GM23248 (cell line): ENCODE data around the gene UFSP2. TPM values are rescaled to one million over a fixed set of nuclear protein-coding genes. Genes with fewer than 3 reads are reported as not detected.

Source experiments
- DNase-seq: peaks from one replicate; pipeline ENCODE4 v3.0.0-alpha.2; 2015
- H2AFZ ChIP-seq: fragments of 200-600 bp; sonication (generic); 2 replicates; pipeline ENCODE4 v1.6.1; 2016; ENCODE audit warnings: antibody characterized with exemption
- H3F3A ChIP-seq: fragments of 200-600 bp; sonication (generic); 2 replicates; pipeline ENCODE4 v1.6.1; 2016; ENCODE audit warnings: mild to moderate bottlenecking, antibody characterized with exemption, mixed run types; ENCODE audit not compliant: insufficient read depth
- H3K27ac ChIP-seq: fragments of 200-600 bp; sonication (generic); 2 replicates; pipeline ENCODE4 v1.5.1; 2016; ENCODE audit warnings: mild to moderate bottlenecking
- H3K27me3 ChIP-seq: fragments of 200-600 bp; sonication (generic); replicated peaks from 2 replicates; pipeline ENCODE4 v1.6.1; 2016; ENCODE audit warnings: mild to moderate bottlenecking; ENCODE audit not compliant: insufficient read depth
- H3K36me3 ChIP-seq: fragments of 200-600 bp; sonication (generic); 2 replicates; pipeline ENCODE4 v1.6.1; 2016; ENCODE audit warnings: low read depth, mild to moderate bottlenecking
- H3K4me1 ChIP-seq: fragments of 200-600 bp; sonication (generic); 2 replicates; pipeline ENCODE4 v1.6.1; 2016; ENCODE audit warnings: mild to moderate bottlenecking; ENCODE audit not compliant: insufficient read depth
- H3K4me2 ChIP-seq: fragments of 200-600 bp; sonication (generic); one replicate; pipeline ENCODE4 v1.6.1; 2016; ENCODE audit warnings: mild to moderate bottlenecking; ENCODE audit not compliant: unreplicated experiment
- H3K4me3 ChIP-seq: fragments of 200-600 bp; sonication (generic); 2 replicates; pipeline ENCODE4 v1.5.1; 2016; ENCODE audit warnings: mild to moderate bottlenecking
- H3K79me2 ChIP-seq: fragments of 200-600 bp; sonication (generic); 2 replicates; pipeline ENCODE4 v1.6.1; 2016; ENCODE audit warnings: mild to moderate bottlenecking; ENCODE audit not compliant: insufficient read depth
- H3K9ac ChIP-seq: fragments of 200-600 bp; sonication (generic); 2 replicates; pipeline ENCODE4 v1.6.1; 2016; ENCODE audit warnings: mild to moderate bottlenecking
- H3K9me2 ChIP-seq: fragments of 200-600 bp; sonication (generic); 2 replicates; pipeline ENCODE4 v1.6.1; 2016; ENCODE audit warnings: mixed run types, mild to moderate bottlenecking, moderate library complexity; ENCODE audit not compliant: insufficient read depth
- H3K9me3 ChIP-seq: fragments of 200-600 bp; sonication (generic); one replicate; pipeline ENCODE4 v1.6.1; 2017; ENCODE audit warnings: low read depth
- H4K20me1 ChIP-seq: fragments of 200-600 bp; sonication (generic); 2 replicates; pipeline ENCODE4 v1.6.0; 2016; ENCODE audit not compliant: insufficient read depth
- EZH2 ChIP-seq: fragments of 200-600 bp; sonication (generic); IDR thresholded peaks from 2 replicates; pipeline ENCODE4 v1.6.1; 2018; ENCODE audit warnings: antibody characterized with exemption, mild to moderate bottlenecking; ENCODE audit not compliant: insufficient read depth, poor library complexity, severe bottlenecking
- EZH2phosphoT487 ChIP-seq: fragments of 200-600 bp; sonication (generic); IDR thresholded peaks from 2 replicates; pipeline ENCODE4 v1.6.1; 2018; ENCODE audit warnings: antibody characterized with exemption, moderate library complexity, mild to moderate bottlenecking, low read depth; ENCODE audit not compliant: insufficient read depth
- WGBS, 2 experiments: methylation state at CpG; one replicate each; pipeline ENCODE4 v1.1.6; 2015 to 2017; ENCODE audit warnings: low lambda C conversion rate in 2 of 2, low coverage in 1 of 2; ENCODE audit errors: missing lambda C conversion rate in 2 of 2; 5-methylcytosine and 5-hydroxymethylcytosine counted together
- in situ Hi-C: fragments of 300-500 bp; cut with MboI; formaldehyde crosslinking; loops from 2 replicates; pipeline ENCODE4 v1.15.0; 2020
- polyA plus RNA-seq: library from polyadenylated mRNA; unstranded; fragments of >200 nt; fragmentation: Nextera tagmentation; extraction: Ambion mirVana; gene quantifications from 2 replicates; pipeline ENCODE4 v1.2.1, GENCODE V29; 2016
- total RNA-seq: library from RNA; depleted of rRNA; stranded (reverse); fragments of >200 nt; shearing (Covaris generic); gene quantifications from 2 replicates; pipeline ENCODE4 v1.2.3, GENCODE V29; 2014

Gene UFSP2
- total and polyA plus RNA-seq, 2 experiments from 2014 or later: 25.6 to 26.8 TPM

DNA sequence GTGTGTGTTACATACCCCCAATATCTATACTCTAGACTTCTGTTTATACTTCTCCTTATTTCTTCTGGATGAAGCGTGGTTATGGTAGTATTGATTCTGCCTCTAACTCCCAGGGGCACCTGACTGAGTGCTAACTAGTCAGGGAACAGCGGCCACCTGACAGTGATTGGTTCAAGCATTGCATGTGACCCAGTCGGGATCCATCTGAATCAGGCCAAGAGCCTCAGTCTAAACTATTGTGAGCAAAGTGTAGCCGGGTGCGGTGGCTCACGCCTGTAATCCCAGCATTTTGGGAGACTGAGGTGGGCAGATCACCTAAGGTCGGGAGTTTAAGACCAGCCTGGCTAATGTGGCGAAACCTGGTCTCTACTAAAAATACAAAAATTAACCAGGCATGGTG, 35.8 kb upstream of the UFSP2 start:
- Histone ChIP-seq H3K9ac (no peak overlapping the region), H2AFZ (no peak overlapping the region), H3K36me3 (no peaks in the 10 kb centered on the region), H3K9me3 (no peaks in the 10 kb centered on the region), H3K9me2 (no peaks in the 10 kb centered on the region), H3K27ac (no peak overlapping the region), H3K4me3 (no peak overlapping the region), H3F3A (peaks cover under 1% of the 10 kb centered on the region), H3K4me1 (no peaks in the 10 kb centered on the region), H3K79me2 (no peaks in the 10 kb centered on the region), H3K4me2 (no peak overlapping the region), H3K27me3 (no peaks in the 10 kb centered on the region), H4K20me1 (no peaks in the 10 kb centered on the region)
- DNase-seq: no peak
- WGBS, 2 experiments: 85 to 90% methylated on average over 8 of the region's 8 CpGs
- TF ChIP-seq EZH2phosphoT487 (no peak), EZH2 (no peak)
- in situ Hi-C loops: no loop called here

DNA sequence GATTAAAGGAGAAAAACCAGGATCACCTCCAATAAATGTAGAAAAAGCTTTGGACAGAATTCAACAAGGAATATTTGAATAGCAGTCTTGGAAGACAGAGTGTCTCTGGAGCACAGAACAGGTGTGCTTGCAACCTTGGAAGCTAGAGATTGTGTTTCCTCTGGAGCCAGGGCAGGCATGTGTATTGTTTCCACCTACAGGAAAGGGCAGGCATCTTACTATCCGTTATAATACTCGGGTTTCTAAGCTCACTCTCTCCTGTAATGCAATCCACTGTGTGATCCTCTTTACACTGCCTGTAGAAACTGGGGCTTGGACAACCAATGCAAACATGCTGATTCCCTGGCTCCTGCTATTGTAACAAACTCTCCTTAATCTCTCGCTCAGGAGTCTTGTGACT, 31.4 kb upstream of the UFSP2 start:
- H3K27ac ChIP-seq: no peak overlapping the region
- no peaks in the 10 kb centered on the region for H3K36me3 ChIP-seq
- in situ Hi-C loops: no loop called here
- H3K9me2 ChIP-seq: no peaks in the 10 kb centered on the region
- no peak overlapping the region for H3K9ac ChIP-seq
- TF ChIP-seq EZH2phosphoT487 (no peak), EZH2 (no peak)
- H3K9me3 ChIP-seq: no peaks in the 10 kb centered on the region
- 42 to 50% methylated on average over 3 of the region's 3 CpGs for WGBS, 2 experiments
- no peaks in the 10 kb centered on the region for H4K20me1 ChIP-seq
- no peak overlapping the region for H2AFZ ChIP-seq
- H3K27me3 ChIP-seq: no peaks in the 10 kb centered on the region
- no peaks in the 10 kb centered on the region for H3F3A ChIP-seq
- H3K79me2 ChIP-seq: no peaks in the 10 kb centered on the region
- H3K4me3 ChIP-seq: no peak overlapping the region
- no peak for DNase-seq
- no peak overlapping the region for H3K4me2 ChIP-seq
- no peaks in the 10 kb centered on the region for H3K4me1 ChIP-seq

DNA sequence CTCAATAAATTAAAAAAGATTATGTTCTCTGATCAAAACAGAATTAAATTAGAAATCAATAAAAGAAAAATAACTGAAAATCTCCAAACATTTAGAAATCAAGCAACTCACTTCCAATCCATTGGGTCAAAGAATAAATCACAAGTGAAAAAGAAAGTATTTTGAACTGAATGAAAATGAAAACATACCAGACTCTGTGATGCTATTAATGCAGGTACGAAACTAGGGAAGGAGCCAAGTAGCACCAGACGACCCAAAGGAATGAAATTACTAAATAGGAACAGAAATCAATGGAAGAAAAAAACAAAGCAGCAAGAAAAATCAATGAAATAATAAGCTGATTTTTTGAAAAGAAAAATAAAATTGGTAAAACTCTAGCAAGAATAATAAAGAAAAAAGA, 30.4 kb upstream of the UFSP2 start:
- H3K9ac ChIP-seq: no peak overlapping the region
- no peaks in the 10 kb centered on the region for H3K4me1 ChIP-seq
- H3K4me2 ChIP-seq: no peak overlapping the region
- no peaks in the 10 kb centered on the region for H3K9me2 ChIP-seq
- TF ChIP-seq EZH2 (no peak), EZH2phosphoT487 (no peak)
- no peaks in the 10 kb centered on the region for H3F3A ChIP-seq
- H3K9me3 ChIP-seq: no peaks in the 10 kb centered on the region
- in situ Hi-C loops: no loop called here
- no peak overlapping the region for H3K27ac ChIP-seq
- no peak for DNase-seq
- no peaks in the 10 kb centered on the region for H3K79me2 ChIP-seq
- no peaks in the 10 kb centered on the region for H3K27me3 ChIP-seq
- no peaks in the 10 kb centered on the region for H4K20me1 ChIP-seq
- WGBS, 2 experiments: 43 to 44% methylated on average over 2 of the region's 2 CpGs
- no peak overlapping the region for H2AFZ ChIP-seq
- no peaks in the 10 kb centered on the region for H3K36me3 ChIP-seq
- H3K4me3 ChIP-seq: no peak overlapping the region

DNA sequence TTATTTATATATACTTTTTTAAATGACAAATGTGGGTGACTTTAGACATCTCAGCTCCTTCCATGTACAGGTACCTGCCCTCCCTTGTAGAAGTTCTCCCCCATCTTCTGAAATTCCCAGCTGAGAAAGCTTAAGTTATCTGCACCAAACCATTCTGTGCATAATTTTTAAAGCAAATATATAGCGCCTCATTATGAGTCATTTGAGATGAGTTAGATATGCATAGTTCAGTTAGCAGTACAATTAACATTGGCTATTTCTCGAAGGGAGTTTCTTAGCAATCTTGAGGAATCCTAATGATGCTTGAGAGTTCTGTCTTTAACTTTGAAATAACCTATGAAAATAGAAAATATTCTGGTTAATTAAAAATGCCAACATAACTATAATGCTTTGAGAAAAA, 19.4 kb upstream of the UFSP2 start:
- no peaks in the 10 kb centered on the region for H3K79me2 ChIP-seq
- H3K36me3 ChIP-seq: no peaks in the 10 kb centered on the region
- TF ChIP-seq EZH2: no peak
- TF ChIP-seq EZH2phosphoT487: no peak
- DNase-seq: no peak
- no peaks in the 10 kb centered on the region for H3K4me1 ChIP-seq
- no peak overlapping the region for H3K4me2 ChIP-seq
- WGBS, 2 experiments: 77 to 88% methylated on average over 2 of the region's 2 CpGs
- no peaks in the 10 kb centered on the region for H3K9me2 ChIP-seq
- no peak overlapping the region for H2AFZ ChIP-seq
- no peaks in the 10 kb centered on the region for H3K27me3 ChIP-seq
- H3F3A ChIP-seq: no peaks in the 10 kb centered on the region
- no peaks in the 10 kb centered on the region for H4K20me1 ChIP-seq
- in situ Hi-C loops: no loop called here
- no peak overlapping the region for H3K9ac ChIP-seq
- H3K27ac ChIP-seq: no peak overlapping the region
- no peak overlapping the region for H3K4me3 ChIP-seq
- no peaks in the 10 kb centered on the region for H3K9me3 ChIP-seq

DNA sequence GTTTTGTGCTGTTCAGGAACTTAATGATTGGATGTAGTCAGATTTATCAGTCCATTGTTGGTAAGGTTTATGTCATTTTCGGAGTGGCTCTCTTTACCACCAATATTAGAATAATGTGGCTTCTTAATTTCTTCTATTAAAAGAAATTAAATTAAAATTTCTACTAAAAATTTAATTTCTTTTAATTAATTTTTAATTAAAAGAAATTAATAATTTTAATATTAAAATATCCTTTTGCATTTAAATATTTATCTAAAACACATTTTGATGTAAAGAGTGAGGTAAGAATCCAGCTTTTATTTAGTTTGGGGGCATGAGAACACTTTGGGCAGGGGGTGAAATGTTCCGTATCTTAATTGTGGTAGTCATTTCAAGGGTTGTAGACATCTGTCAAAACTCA, 15.7 kb upstream of the UFSP2 start:
- TF ChIP-seq EZH2phosphoT487: no peak
- TF ChIP-seq EZH2: no peak
- Histone ChIP-seq H3K9me2 (no peaks in the 10 kb centered on the region), H2AFZ (no peak overlapping the region), H3K27me3 (no peaks in the 10 kb centered on the region), H4K20me1 (no peaks in the 10 kb centered on the region), H3K4me1 (no peaks in the 10 kb centered on the region), H3K4me2 (no peak overlapping the region), H3K9me3 (no peaks in the 10 kb centered on the region), H3K36me3 (no peaks in the 10 kb centered on the region), H3K9ac (no peak overlapping the region), H3K27ac (no peak overlapping the region), H3K4me3 (no peak overlapping the region), H3F3A (no peaks in the 10 kb centered on the region), H3K79me2 (no peaks in the 10 kb centered on the region)
- in situ Hi-C loops: no loop called here
- no peak for DNase-seq
- 71 to 83% methylated on average over 2 of the region's 2 CpGs for WGBS, 2 experiments
